SK-N-MC (cell line): Measurements from ENCODE around the gene RHEBL1.

Experiments used
- DNase-seq: peaks from one replicate; pipeline ENCODE4 v3.0.0-alpha.2; 2011; ENCODE audit warnings: low read depth, low spot score
- H3K27ac ChIP-seq: fragments of 200-600 bp; sonication (generic); 2 replicates; pipeline ENCODE4 v1.5.1; 2016; ENCODE audit warnings: mixed run types
- H3K36me3 ChIP-seq: fragments of 200-600 bp; sonication (generic); 2 replicates; pipeline ENCODE4 v1.6.1; 2017; ENCODE audit warnings: antibody characterized with exemption, low read length, mixed read lengths; ENCODE audit not compliant: insufficient read depth
- H3K4me3 ChIP-seq: fragments of 200-600 bp; sonication (generic); 2 replicates; pipeline ENCODE4 v1.5.1; 2016
- H3K9ac ChIP-seq: fragments of 200-600 bp; sonication (generic); 2 replicates; pipeline ENCODE4 v1.8.0; 2017; ENCODE audit warnings: mixed run types, mixed read lengths; ENCODE audit not compliant: insufficient read length
- H3K9me3 ChIP-seq: fragments of 200-600 bp; sonication (generic); 2 replicates; pipeline ENCODE4 v1.6.1; 2017; ENCODE audit warnings: low read depth, mild to moderate bottlenecking, antibody characterized with exemption, low read length, moderate library complexity, mixed read lengths
- EZH2 ChIP-seq: fragments of 200-600 bp; sonication (generic); IDR thresholded peaks from one replicate; pipeline ENCODE4 v1.6.1; 2017; ENCODE audit warnings: antibody characterized with exemption
- FOXP2 ChIP-seq: optimal IDR thresholded peaks from 2 replicates; pipeline ENCODE3; 2011; ENCODE audit warnings: mild to moderate bottlenecking, moderate library complexity; ENCODE audit not compliant: insufficient read depth; ENCODE audit errors: extremely low read length, control extremely low read depth
- POLR2AphosphoS5 ChIP-seq: IDR thresholded peaks from 2 replicates; pipeline ENCODE4 v1.6.1; 2012; ENCODE audit warnings: mild to moderate bottlenecking, low read depth, low read length, borderline replicate concordance

RHEBL1 gene

DNA sequence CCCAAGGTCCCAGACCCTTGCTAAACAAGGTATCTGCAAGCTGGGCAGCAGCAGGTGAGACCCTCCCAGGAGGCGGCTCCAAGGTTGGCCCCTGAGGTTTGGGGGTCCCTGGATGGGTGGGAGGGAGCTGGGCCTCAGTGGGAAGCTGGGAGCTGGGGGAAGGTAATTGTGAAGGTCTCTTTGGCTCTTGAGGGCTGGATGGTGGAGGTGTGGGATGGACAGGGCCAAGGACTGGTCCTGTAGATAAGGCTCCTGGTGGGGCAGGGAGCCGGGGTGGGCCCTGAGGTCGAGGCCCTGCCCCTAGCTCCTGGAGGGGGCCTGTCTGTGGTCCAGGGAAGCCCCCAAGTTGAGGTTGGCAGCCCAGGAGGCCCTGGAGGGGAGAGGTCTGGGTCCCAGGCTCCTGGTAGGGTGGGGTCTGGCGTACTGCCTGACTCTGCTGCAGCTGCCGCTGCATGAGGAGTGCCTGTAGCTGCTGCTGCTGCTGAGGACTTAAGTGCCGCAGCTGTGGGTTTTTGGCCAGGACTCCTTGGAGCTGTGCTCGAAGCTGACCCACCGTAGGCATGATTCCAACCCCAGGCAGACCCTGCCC, 38.1 kb downstream of the RHEBL1 start:
- Histone ChIP-seq H3K9me3 (no peaks in the 10 kb centered on the region), H3K27ac (no peak overlapping the region), H3K36me3 (peaks cover 71% of the 10 kb centered on the region), H3K9ac (no peak overlapping the region), H3K4me3 (no peak overlapping the region)
- no peak for TF ChIP-seq POLR2AphosphoS5
- no peak for TF ChIP-seq EZH2
- no peak for TF ChIP-seq FOXP2
- no peak for DNase-seq

DNA sequence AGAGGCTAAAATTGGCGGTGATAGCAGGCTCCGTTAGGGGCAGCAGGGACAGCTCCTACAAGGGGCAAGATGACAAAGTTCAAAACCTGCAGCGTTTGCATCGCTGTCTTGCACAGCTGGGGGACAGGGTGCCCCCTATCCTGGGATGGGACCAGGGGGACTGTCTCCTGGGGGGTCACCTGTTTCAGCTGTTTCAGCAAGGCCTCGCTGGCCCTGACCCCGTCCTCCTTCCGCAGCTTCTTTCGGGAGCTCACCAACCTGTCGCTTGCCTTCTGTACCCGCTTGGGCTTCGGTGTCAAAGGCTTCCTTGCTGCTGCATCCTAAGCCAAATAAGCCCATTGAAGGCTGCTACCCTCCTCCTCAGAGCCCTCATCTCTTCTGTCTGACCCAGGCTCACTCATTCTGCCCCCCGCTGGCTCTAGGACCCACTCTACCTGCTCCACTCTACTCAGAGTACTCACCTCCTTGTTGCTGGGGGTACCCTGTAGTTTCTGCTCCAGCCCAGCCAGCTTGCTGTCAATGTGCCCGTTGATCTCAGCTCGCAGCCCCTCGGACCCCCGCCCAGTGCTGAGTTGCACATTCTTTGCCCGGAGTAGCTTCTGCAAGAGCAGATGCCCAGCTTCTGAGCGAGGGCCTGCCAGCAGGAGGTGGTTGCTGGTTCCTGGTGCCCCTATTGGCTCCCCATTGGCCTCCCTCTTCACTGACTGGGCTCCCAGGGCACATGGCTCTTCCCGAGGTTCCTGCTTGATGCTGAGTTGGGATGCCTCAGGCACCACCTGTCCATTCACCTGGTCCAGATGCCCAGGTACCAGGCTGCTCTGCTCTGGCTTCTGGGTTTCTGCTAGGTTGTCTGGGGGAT, 38.8 kb downstream of the RHEBL1 start:
- no peak for TF ChIP-seq POLR2AphosphoS5
- no peak for TF ChIP-seq EZH2
- no peak for TF ChIP-seq FOXP2
- Histone ChIP-seq H3K36me3 (peaks cover 77% of the 10 kb centered on the region), H3K9me3 (no peaks in the 10 kb centered on the region), H3K27ac (no peak overlapping the region), H3K9ac (no peak overlapping the region), H3K4me3 (no peak overlapping the region)
- DNase-seq: no peak

DNA sequence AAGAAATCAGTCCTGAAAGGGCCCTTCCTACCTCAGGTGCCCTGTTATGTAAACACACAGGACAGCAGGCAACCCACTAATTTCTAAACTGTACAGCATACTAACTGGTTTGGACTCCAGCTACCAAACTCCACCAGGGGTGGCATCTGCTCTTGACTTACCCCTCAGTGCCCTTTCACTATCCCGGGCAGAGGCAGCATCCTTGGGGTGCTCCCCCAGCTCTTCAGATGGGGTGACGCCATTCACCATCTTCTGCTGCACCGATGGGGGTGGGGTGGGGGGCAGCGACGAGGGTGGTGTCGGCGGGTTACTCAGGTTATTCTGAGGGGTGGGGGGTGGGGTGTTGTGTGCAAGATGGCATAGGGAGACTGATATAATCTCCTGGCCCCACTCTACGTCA, 39.7 kb downstream of the RHEBL1 start:
- Histone ChIP-seq H3K9ac (no peak overlapping the region), H3K4me3 (no peak overlapping the region), H3K36me3 (peaks cover 80% of the 10 kb centered on the region; the same call in 1 of the 2 replicates), H3K9me3 (no peaks in the 10 kb centered on the region), H3K27ac (no peak overlapping the region)
- TF ChIP-seq POLR2AphosphoS5 (no peak), EZH2 (no peak), FOXP2 (no peak)
- no peak for DNase-seq

DNA sequence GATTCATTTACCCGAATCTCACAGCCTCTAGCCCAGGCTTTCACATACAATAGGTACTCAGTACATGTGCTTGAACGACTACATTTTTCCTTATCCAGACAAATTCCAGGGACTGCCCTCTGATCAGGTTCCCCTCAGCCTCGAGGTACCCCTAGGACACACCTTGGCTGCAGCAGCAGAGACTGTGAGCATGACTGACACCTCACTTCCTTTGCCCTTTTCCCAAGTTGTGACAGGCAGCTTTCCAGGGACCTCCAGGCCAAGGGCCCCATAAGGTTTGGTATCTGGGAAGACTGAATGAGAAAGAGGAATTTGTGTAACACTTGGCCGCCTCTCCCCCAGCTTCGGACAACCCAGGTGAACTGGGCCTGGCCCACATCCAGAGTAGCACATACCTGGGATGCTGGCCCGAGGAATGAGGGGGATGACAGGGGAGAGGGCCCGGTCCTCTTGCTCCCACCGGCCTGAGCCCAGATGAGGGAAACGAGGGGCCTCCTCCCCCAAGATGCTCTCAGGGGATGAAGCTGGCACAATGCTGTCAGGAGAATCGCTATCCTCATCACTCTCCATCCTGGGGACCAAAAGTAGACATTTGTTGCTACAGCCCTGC, 41.0 kb downstream of the RHEBL1 start:
- no peak overlapping the region for H3K9ac ChIP-seq
- no peak for DNase-seq
- TF ChIP-seq FOXP2: no peak
- no peak for TF ChIP-seq EZH2
- TF ChIP-seq POLR2AphosphoS5: no peak
- H3K9me3 ChIP-seq: no peaks in the 10 kb centered on the region
- H3K36me3 ChIP-seq: peaks cover 77% of the 10 kb centered on the region; the same call in 1 of the 2 replicates
- no peak overlapping the region for H3K27ac ChIP-seq
- no peak overlapping the region for H3K4me3 ChIP-seq

DNA sequence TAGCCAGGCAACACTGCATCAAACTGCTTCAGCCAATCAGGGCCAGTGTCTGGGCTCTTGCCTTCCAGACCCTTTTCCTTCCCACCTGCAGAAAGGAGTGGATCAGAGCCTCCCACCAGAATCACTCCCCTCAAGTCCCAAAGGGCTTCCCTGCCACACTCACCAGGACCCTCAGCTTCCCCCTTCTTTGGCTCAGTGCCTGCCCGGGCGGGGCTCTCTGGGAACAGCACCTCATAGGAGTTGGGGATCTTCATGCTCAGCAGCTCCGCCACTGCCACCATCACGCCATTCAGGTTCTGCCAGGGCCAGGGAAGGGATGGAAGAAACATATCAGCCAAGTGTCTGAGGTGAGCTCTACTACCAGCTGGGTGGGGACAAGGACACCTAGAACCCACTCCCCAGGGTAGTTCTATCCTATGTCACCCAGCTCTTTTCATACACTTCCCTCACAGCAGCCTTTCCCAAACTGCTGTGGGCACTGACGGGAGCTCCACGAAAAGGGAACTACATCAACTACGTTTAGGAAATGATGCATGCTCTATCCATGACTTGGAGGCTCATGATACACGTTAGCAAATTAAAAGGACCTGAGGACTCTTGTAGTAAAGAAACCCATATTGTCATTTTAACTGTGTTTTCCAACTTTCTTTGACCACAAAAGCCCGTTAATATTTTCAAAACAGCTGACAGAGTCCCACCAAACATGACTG, 41.8 kb downstream of the RHEBL1 start:
- H3K9ac ChIP-seq: no peak overlapping the region

DNA sequence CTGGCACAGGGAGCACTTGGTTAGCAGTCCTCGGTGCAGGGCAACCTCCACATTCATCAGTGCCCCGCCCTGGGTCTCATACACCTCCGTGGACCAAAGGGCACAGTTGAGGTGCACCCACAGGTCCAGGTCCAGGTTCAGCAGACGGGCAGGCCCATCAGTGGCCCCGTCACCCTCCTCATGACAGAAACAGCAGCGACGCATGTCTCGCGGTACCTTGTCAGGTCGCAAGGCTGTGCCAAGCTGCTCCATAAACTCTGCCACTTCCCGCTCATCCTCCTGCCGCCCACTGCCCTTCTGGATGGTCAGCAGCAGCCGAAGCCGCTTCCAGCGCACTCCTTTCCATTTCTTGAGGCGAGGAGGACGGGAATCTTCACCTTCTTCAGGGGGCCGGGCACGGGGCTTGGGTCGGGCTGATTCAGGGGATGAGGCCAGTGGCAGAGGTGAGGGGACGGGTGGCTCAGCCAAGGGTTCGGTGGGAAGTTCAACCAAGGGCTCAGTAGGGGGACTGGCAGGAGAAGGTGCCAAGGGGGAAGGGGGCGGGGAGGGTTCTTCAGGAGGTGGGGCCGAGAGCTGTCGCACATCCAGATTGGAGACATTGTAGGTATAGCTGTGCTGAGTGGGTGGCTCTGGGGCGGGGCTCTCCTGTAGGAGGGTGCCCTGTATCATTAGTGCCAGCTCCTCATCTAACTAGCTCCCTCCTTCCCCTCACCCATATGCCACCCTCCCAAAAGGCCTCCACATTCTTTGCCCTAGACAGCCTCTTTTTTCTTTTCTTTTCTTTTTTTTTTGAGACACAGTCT, 42.9 kb downstream of the RHEBL1 start:
- no peak for DNase-seq
- TF ChIP-seq POLR2AphosphoS5: no peak
- TF ChIP-seq EZH2: no peak
- TF ChIP-seq FOXP2: no peak
- no peak overlapping the region for H3K4me3 ChIP-seq
- no peak overlapping the region for H3K9ac ChIP-seq
- peaks cover 76% of the 10 kb centered on the region; the same call in 1 of the 2 replicates for H3K36me3 ChIP-seq
- H3K27ac ChIP-seq: no peak overlapping the region
- H3K9me3 ChIP-seq: no peaks in the 10 kb centered on the region

More for the DNA sequence above, 41.8 kb downstream of the RHEBL1 start:
- H3K4me3 ChIP-seq: no peak overlapping the region
- no peak for TF ChIP-seq EZH2
- TF ChIP-seq POLR2AphosphoS5: no peak
- TF ChIP-seq FOXP2: no peak
- DNase-seq: no peak
- H3K27ac ChIP-seq: no peak overlapping the region
- H3K9me3 ChIP-seq: no peaks in the 10 kb centered on the region
- H3K36me3 ChIP-seq: peaks cover 76% of the 10 kb centered on the region; the same call in 1 of the 2 replicates

DNA sequence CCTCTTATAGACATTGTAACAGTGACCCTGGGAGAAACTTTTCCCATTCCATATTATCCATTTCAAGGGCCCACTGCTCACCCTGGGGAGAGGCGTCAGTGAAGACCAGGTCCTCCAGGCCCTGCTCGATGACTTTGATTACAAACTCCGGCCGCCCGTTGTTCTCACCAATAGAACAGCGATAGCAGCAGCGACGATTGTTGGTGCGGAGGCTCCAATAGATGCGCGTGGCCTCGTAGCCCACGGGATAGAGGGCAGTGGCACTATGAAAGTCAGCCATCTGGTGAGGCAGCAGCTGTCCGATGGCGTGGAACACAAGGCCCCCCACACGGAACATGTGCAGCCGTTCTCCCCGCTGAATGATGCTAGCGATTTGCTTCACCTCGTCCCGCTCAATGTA, 43.7 kb downstream of the RHEBL1 start:
- H3K9me3 ChIP-seq: no peaks in the 10 kb centered on the region
- H3K36me3 ChIP-seq: peaks cover 76% of the 10 kb centered on the region; the same call in 1 of the 2 replicates
- no peak for DNase-seq
- no peak overlapping the region for H3K9ac ChIP-seq
- TF ChIP-seq EZH2 (no peak), FOXP2 (no peak), POLR2AphosphoS5 (no peak)
- H3K4me3 ChIP-seq: no peak overlapping the region
- H3K27ac ChIP-seq: no peak overlapping the region
